HL-60/S4 treated with phorbol 12-myristate 13-acetate at 8.2 ng/mL for 4 days and 3 days (cell line): Measurements from ENCODE around the gene NECTIN1.

Experiments used
- in situ Hi-C: fragments of 300-500 bp; cut with MboI; formaldehyde crosslinking; loops from 2 replicates; pipeline ENCODE4 v1.15.0; 2022; ENCODE audit warnings: low sequenced_read_pairs

Gene NECTIN1

DNA sequence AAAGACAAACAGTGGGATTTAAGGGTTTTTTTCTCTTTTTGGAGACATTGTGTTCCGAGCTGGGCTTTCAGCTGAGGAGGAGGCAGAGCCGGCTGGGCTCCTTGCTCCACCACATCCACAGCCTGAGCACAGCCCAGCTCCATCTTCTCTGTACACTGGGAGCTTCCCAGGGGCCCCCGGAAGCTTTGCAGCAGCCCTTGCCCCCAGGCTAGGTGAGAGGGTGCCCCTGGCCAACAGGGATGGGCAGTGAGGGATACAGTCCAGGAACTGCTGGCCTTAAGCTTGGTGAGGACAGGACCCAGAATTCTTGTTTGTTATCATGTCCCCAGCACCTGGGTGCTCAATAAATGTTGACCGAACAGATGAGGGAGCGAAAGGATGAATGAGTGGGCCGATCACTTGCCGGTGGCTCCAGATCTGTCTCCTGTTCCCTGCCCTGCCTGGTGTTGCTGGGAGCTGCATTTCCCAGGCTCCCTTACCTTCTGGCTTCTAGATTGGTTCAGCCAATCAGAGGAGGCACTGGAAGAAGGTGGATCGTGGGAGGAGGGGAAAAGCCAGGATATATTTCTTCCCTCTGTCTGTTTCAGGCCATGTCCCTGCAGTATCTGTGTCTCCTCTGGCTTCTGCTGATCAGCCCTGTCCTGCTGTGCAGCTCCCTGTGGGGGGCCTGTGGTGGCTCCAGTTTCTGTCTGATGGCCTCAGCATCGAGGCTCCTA lies 26.5 kb upstream of the NECTIN1 start:
- in situ Hi-C loops: no loop called here

DNA sequence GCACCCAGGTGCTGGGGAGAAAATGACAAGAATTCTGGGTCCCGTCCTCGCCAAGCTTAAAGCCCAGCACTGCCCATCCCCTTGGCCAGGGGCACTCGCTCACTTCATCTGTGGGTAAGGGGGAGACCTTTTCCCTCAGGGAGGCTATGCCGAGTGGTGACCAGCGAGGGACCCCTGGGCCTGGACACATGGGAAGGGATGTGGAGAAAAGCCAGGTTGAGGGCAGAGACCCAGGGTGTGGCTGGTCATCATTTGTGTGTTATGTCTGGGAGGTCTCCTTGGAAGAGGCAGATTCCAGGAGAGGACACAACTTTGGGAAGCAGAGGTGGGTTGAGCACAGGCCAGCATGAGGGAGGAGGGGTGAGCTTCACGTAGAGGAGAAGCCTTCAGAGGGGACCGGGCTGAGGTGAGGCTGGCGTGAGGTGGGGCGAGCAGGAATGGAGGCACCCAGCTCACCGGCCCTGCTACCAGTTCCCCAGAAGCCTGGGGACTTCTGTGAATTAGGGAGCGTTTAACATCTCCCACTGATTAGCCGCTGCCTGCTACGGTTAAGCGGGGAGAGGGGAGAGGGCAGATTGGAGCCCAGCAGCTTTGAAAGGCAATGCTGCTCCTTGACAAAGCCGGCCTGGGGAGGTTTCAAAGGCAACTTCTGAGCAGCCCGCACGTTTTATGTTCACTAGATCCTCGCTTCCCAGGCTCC lies 25.8 kb upstream of the NECTIN1 start:
- in situ Hi-C loops: no loop called here

DNA sequence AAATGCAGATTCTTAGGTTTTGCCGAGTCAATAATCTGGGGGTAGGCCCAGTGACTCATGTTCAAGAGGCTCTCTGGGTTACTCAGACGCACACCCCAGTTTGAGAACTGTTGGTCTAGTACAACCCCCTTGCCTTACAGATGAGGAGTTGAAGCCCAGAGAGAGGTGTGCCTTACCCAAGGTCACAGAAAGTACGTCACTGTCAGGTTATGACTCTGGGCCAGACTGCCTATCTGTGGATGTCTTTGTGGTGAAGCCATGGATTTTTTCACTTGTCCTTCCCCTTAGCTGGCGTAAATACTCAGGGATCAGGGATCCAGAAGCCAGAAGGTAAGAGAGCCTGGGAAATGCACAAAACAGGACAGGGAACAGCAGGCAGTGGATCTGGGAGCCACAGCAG lies 25.2 kb upstream of the NECTIN1 start:
- in situ Hi-C loops: no loop called here

DNA sequence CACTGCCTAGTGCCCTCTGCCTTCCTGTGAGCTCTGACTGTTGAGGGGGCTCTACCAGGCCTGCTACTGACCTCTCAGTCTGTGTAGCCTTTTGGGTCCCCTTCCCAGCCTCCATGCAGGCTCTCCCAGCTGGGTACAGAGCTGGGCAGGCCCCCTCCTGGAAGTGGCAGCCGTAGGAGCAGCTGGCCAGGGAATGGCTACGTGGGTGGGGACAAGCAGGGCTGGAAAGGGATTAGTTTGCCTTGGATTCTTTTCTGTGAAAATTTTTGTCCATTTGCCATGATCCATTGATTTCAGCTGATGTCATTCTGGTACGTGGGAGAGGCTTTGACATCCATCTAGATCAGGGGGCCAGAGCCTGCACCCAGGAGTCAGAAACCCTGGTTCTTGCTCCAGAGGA lies 23.9 kb upstream of the NECTIN1 start:
- in situ Hi-C loops: no loop called here

DNA sequence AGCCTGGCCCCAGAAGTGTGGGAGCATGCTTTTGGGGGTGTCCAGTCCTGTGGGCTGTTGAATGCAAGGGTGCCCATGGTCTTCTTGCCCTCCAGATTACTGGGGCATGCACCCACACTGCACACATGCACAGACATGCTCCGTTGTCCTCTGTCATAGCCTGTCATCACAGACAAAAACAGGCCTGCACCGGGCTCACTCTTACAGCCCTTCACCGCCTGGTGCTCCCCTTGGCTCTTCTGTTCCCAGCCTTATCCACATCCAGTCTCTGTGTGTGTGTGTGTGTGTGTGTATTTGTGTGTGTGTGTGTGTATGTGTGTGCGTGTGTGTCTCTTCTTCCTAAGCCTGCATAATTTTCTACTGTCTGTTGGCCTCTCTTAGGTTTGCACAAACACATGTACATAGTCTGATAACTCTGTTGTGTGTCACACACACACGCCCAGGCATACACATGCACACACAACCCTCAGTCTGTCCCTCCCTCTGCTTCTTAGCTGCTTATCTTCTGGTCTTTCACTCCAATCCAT lies 23.4 kb upstream of the NECTIN1 start:
- in situ Hi-C loops: no loop called here

DNA sequence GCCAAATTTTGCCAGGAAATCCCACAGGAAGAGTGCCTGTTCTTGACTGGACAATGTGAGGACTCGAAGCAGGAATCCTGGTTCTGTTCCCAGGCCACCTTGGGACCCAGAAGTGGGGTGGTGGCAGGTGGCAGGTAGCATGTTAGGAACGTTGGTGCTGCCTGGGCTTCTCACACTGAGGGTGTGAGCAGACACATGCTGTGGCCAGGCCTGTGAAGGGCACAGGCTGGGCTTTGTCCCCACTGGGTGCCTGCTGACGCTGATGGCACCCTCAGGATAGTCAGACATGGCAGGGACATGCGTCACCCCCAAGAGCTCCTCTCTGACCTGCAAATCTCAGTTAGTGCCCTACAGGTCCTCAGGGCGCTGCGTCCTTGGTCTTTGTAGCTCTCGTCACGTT lies 21.1 kb upstream of the NECTIN1 start:
- in situ Hi-C loops: no loop called here

DNA sequence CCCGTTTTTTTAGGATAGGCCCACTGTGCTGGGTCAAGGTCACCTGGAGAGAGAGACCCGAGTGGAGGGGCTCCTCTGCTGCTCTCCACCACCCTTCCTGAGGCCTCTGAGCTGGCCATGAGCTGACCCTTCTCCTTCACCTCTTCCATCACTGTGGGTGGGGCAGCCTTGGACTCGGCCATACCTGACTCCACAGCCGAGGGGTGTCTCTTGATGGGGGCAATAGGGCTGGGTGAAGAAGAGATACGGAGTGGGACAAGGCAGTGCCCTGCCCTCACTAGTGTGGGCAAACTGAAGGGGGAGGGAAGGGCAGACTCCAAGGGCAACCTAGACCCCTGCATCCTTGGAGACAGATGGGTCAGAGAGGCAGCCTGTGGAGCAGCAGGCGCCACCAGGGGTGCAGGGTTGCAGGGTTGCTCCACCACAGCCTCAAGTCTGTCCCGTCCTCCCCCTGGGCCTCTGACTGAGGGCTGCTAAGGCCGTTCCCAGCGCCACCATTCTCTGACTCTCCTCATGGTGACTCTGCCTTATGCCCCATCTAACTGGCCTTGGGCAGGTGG lies 20.1 kb upstream of the NECTIN1 start:
- in situ Hi-C loops: loop anchor here (25.0 kb wide), 1 partner anchor 262 kb away; no protein-coding TSS in a partner anchor

DNA sequence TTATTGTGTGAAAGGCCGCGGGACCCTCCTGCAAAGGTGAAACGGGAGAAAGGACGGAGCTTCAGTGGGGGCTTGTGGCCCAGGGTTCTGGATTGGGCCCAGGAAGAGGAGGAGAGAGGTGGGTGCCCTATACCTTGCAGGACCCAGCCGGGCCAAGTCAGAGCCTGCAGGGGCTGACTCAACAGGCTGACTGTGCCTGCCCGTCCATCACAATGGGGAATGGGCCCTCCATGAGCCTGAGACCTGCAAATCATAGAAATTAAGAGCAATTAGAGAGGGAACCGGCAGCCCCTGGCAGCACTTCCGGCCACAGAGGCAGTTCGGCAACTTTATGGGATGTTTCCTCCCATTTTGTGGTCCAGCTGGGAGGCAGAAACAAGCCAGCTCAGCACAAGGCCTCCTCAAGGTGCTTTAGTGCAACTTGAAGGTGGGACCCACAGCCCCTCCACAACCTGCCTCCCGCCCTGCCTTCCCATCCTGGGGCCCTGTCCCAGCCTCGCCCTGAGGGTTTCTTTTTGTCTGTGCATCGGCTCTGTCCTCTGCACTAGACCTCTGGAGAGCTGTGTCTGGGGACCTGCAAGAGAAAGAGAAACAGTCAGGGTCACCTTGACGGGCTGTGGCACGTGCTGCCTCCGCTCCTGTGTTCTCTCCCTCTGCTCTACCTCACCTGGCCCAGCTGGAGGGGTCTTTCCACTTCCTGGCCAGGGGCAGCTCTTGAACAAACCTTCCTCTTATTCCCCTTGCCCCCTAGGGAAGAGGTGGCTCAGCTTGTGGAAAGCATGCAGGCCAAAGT lies 19.1 kb upstream of the NECTIN1 start:
- in situ Hi-C loops: loop anchor here (25.0 kb wide), 1 partner anchor 261 kb away; no protein-coding TSS in a partner anchor

DNA sequence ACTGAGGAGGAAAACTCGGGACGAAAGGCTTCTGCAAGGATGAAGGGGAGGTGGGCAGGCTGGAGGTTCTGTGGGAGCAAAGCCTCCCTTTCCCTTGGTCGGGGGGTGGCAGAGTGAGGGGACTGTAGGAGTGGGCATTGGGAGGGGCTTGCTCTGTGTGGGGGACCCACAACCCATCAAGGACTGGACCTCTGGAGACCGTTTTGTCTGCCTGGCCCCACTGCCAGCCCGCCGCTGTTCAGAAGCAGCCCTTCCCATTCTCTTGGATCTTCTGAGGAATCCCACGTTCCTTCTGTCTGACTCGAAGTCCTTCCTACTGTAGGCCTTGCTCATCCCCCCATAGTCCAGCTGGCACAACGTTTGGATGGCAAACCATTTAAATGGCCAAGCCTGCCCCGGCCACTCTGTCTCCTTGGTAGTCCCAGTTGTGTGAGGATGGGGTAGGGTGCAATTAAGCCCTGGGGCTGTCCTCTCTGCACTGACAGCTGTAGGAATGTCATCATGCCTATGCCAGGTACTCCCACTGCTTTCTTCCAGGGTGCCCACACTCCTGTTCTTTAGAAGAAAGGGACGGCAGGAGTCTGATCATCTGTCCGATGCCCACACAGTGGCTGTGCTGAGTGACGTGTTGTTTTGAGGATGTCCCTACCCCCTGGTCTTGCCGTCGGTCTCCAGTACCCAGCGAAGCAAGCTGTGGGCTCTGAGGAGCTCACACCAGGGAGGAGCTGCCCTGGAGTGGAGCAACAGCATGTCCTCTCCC lies 17.0 kb upstream of the NECTIN1 start:
- in situ Hi-C loops: loop anchor here (25.0 kb wide), 1 partner anchor 259 kb away; no protein-coding TSS in a partner anchor

DNA sequence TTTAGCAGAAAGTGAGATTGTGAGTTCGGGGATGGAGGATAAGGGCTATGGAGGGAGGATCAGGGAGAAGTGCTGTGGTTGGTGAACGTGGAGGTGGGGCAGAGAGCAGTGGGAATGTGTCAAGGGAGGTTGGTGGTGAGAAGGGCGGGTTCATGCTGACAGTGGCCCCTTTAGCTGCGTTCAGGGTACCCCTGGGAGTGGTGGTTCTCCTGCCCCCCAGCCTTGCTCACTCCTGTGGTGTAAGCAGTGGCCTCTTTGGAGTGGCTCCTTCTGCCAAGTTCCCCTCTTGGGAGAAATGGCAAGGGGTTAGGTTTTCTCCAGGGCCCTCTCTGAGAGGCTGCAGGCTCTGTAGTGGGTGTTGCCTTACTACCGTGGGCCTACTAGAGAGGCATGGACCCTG lies 16.1 kb upstream of the NECTIN1 start:
- in situ Hi-C loops: loop anchor here (25.0 kb wide), 1 partner anchor 258 kb away; no protein-coding TSS in a partner anchor

DNA sequence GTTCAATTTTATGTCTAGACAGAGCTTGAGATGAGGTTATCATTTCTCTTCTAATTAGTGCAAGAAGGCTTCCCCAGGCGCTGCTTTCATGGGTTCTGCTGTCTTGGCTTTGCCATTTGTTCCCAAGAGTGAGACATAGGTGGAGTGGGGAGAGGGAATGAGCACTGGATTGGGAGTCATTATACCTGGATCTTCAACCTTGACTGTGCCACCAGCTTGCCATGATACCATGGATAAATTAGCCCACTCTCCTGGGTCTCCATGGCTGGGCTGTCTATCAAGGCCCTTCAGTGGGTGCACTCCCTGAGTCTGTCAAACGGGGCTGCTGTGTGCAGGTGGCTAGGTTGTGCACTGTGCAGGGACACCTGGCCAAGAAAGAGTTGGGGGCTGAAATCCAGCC lies 15.6 kb upstream of the NECTIN1 start:
- in situ Hi-C loops: loop anchor here (25.0 kb wide), 1 partner anchor 257 kb away; no protein-coding TSS in a partner anchor

DNA sequence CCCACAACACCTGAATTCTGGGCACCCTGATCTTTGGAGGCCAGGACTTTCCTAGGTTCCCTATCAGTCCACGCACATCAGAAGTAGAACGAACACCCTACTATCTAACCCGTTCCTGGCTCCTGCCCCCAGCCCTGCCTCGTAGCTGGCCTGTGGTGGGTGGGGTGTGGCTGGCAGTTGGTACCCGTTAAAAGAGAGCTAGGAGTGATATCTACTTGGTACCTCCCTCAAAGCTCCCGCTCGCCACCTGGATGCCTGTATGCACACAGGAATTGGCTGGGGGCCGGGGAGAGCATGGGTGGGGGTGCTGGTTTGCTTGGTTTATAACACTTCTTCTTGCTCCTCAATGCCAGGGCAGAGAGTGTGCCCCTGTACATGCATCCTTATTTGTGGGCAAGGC lies 14.0 kb upstream of the NECTIN1 start:
- in situ Hi-C loops: loop anchor here (25.0 kb wide), 1 partner anchor 256 kb away; no protein-coding TSS in a partner anchor

DNA sequence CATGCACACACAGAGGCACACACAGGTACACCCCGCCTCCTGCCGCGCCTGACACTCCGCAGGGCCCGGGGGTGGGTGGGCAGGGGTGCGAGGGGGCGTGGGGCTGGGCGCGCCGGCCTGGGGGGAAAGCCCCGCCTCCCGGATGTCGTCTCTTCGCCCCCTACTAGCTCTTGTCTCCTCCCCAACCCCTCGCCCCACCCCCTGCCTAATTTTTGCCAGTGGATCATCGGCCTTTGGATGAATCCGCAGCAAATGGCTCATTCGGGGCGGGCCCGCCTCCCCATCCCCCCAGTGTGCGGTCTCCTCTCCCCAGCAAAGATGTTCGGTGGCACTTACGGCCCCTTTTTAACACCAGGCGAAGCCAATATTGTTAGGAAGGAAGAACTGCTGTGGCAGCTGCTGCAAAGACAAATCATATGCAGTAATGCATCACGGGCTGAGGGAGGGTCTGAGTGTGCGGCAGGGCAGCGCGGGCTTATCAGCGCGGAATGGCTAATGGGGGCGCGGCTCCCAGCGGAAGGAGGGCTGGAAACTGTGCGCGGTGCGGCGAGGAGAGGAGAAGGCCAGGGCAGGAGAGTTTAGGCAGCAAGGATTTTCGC lies 13.4 kb upstream of the NECTIN1 start:
- in situ Hi-C loops: loop anchor here (25.0 kb wide), 1 partner anchor 255 kb away; no protein-coding TSS in a partner anchor

DNA sequence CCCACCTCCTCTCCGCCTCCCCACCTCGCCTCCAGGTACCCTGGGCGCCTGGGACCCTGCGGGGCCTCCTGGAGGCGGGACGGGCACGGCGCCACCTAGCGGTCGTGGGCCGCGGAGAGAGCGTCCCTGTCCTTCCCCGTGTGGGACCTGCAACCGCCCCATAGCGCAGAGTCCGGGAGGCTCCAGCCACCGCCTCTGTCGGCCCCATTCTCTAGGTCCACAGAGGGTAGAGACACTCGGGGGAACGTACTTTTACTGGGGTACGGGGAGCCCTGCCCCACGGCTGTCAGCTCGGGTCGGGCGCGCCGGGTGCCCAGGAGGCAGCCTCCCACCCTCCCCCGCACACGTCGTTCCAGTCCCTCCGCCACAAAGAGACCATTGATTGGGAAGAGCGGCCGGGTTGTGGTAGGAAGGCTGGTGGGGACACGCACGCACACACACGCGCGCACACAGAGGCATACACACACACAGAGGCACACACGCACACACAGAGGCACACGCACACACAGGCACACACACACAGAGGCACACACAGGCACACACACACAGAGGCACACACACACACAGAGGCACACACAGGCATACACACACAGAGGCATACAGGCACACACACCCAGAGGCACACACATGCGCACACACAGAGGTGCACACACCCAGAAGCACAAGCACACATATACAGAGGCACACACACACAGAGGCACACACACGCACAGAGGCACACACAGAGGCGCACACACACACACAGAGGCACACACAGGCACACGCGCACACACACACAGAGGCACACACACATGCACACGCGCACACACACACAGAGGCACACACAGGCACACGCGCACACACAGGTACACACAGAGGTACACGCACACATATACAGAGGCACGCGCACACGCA lies 12.6 kb upstream of the NECTIN1 start:
- in situ Hi-C loops: loop anchor here (25.0 kb wide), 1 partner anchor 254 kb away; no protein-coding TSS in a partner anchor

DNA sequence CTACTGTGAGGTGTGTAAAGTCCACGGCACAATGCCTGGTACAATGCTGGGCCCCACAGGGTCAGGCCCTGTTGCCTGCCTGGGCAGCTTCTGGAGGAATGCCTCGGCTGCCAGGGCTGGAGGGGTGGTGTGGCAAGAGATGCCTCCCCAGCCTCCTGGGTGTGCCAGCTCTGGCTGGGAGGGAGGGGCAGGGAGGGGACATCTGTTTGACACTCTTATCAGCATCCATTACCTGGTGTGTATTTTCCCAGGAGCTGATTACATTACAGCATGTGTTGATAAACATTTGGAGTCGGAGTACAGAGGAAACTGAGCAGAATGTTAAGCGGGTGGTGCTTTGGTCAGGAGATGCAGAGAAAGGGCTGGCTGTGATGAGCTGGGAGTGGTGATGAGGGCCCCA lies 11.0 kb upstream of the NECTIN1 start:
- in situ Hi-C loops: loop anchor here (25.0 kb wide), 1 partner anchor 253 kb away; no protein-coding TSS in a partner anchor

DNA sequence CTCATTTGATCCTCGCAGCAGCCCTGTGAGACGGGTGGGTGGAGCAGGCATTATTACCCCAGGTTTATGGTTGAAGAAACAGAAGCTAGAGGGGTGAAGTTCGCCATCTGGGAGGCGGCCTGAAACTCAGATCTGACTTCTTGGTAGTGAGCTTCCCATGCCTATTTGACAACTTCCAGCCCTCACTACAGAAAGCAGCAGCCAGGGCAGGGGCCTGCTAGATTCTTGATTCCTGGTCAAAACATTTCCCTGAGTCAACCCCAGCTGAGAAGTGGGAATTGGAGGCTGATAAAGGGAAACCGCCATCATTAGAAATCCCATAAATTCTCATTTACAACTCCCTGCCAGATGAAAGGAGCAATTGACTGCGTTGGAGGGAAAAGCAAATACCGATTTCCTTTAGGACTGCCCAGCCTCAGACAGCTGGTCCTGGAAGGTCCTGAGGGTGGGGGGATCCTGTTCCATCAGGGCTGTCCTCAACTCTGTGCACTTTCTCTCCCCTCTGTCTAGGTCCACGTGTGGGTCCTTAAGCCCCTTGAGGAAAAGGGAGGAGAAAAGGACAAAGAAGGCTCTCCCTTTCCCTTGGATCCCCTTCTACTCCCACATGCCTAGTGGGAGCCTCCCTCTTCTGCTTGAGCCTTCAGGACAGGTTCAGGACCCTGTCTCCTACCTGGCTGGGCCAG lies 10.2 kb upstream of the NECTIN1 start:
- in situ Hi-C loops: loop anchor here (25.0 kb wide), 1 partner anchor 252 kb away; no protein-coding TSS in a partner anchor

DNA sequence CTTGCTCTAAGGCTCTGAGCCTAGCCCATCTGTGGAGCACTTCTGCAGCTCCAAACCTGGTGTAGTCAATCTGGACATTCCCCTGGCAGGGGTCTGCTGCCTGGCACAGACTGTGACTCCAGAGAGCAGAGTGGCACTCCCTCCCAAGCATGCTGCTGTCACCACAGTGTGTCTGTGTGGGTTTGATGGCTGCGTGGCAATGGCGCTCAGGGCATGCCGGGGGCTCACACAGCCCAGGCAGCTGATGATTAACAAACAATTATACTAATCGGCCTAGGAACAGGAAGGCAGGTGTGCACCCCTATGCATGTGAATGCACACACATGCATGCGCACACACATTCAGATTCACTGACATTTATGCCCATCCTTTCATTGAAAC lies 9.0 kb upstream of the NECTIN1 start:
- in situ Hi-C loops: loop anchor here (25.0 kb wide), 1 partner anchor 251 kb away; no protein-coding TSS in a partner anchor
